ENCODE results near the gene GMEB2.

The GMEB2 gene

GRCh38 chr20:63556873-63557478 lies 69.9 kb downstream of the GMEB2 start:
- DNase-seq: no peak

GRCh38 chr20:63555661-63556381 lies 71.1 kb downstream of the GMEB2 start:
- no peak for DNase-seq

- no peak for DNase-seq
These were observed 72.3 kb downstream of the GMEB2 start for GRCh38 chr20:63554361-63555278.

GRCh38 chr20:63553933-63554290 lies 73.0 kb downstream of the GMEB2 start, which contains the start of gene FNDC11:
TSS of gene FNDC11 (plus strand) at chr20:63554159. CDS start at chr20:63555664, 1,505 bp downstream.
- DNase-seq: no peak

GRCh38 chr20:63553251-63553932 lies 73.5 kb downstream of the GMEB2 start:
- DNase-seq: peak; percentile 73

- no peak for DNase-seq
These were observed 74.2 kb downstream of the GMEB2 start for GRCh38 chr20:63552481-63553249.

- DNase-seq: no peak
These were observed 75.8 kb downstream of the GMEB2 start for GRCh38 chr20:63551068-63551467.

- DNase-seq: no peak
These were observed 77.1 kb downstream of the GMEB2 start for GRCh38 chr20:63549679-63550282.

- DNase-seq: no peak
These were observed 77.9 kb downstream of the GMEB2 start for GRCh38 chr20:63549019-63549418.

- no peak for DNase-seq
These were observed 78.4 kb downstream of the GMEB2 start for GRCh38 chr20:63548542-63548941.

GRCh38 chr20:63547725-63548480 lies 79.0 kb downstream of the GMEB2 start, which contains the start of gene SRMS:
TSS of gene SRMS (minus strand) at chr20:63547749. CDS start at chr20:63547463, 286 bp downstream.
- DNase-seq: no peak

- DNase-seq: no peak
These were observed 79.8 kb downstream of the GMEB2 start for GRCh38 chr20:63546956-63547724.

GRCh38 chr20:63546256-63546955 lies 80.5 kb downstream of the GMEB2 start:
- DNase-seq: no peak

- DNase-seq: no peak
These were observed 81.1 kb downstream of the GMEB2 start for GRCh38 chr20:63545814-63546213.

- DNase-seq: no peak
These were observed 81.9 kb downstream of the GMEB2 start for GRCh38 chr20:63544958-63545516.

GRCh38 chr20:63544241-63544957 lies 82.5 kb downstream of the GMEB2 start:
- DNase-seq: no peak

GRCh38 chr20:63543733-63544132 lies 83.2 kb downstream of the GMEB2 start:
- no peak for DNase-seq

GRCh38 chr20:63543131-63543530 lies 83.8 kb downstream of the GMEB2 start:
- DNase-seq: no peak
